GM12873 (cell line): ENCODE results near the gene KLHL11.

Source experiments
- TF ChIP-seq, protein P1 (sequence below): IDR thresholded peaks from 2 replicates; pipeline ENCODE4 v1.5.1; 2012; ENCODE audit warnings: low read depth, mild to moderate bottlenecking, moderate library complexity, low read length, control low read depth; ENCODE audit not compliant: insufficient read depth; ENCODE audit errors: missing control alignments

The KLHL11 gene

GRCh38 chr17:41837761-41838538, 27.3 kb downstream of the KLHL11 start, which contains the start of gene KLHL10:
Gene KLHL10 (plus strand): TSS chr17:41837825. CDS start chr17:41837933, 108 bp downstream.
- TF ChIP-seq, protein P1, sequence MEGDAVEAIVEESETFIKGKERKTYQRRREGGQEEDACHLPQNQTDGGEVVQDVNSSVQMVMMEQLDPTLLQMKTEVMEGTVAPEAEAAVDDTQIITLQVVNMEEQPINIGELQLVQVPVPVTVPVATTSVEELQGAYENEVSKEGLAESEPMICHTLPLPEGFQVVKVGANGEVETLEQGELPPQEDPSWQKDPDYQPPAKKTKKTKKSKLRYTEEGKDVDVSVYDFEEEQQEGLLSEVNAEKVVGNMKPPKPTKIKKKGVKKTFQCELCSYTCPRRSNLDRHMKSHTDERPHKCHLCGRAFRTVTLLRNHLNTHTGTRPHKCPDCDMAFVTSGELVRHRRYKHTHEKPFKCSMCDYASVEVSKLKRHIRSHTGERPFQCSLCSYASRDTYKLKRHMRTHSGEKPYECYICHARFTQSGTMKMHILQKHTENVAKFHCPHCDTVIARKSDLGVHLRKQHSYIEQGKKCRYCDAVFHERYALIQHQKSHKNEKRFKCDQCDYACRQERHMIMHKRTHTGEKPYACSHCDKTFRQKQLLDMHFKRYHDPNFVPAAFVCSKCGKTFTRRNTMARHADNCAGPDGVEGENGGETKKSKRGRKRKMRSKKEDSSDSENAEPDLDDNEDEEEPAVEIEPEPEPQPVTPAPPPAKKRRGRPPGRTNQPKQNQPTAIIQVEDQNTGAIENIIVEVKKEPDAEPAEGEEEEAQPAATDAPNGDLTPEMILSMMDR, result no peak

DNA sequence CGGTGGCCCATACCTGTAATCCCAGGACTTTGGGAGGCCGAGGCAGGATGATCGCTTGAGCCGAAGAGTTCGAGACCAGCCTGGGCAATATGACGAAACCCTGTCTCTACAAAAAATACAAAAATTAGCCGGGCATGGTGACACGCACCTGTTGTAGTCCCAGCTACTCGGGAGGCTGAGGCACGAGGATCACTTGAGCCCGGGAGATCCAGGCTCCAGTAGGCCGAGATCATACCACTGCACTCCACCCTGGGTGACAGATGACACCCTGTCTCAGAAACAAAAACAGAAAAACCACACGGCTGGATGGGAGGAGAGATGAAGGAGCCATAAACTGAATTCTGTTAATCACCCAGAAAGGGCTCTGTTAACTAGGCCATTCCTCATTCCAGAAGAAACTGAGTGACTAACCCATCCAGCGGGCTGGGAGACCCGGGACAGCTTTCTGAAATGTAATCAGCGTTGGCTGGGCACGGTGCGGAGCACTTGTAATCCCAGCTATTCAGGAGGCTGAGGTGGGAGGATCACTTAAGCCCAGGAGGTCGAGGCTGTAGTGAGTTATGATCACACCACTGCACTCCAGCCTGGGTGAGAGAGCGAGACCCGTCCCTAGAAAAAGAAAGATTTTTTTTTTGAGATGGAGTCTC, 28.6 kb downstream of the KLHL11 start:
- TF ChIP-seq, protein P1, result no peak

DNA sequence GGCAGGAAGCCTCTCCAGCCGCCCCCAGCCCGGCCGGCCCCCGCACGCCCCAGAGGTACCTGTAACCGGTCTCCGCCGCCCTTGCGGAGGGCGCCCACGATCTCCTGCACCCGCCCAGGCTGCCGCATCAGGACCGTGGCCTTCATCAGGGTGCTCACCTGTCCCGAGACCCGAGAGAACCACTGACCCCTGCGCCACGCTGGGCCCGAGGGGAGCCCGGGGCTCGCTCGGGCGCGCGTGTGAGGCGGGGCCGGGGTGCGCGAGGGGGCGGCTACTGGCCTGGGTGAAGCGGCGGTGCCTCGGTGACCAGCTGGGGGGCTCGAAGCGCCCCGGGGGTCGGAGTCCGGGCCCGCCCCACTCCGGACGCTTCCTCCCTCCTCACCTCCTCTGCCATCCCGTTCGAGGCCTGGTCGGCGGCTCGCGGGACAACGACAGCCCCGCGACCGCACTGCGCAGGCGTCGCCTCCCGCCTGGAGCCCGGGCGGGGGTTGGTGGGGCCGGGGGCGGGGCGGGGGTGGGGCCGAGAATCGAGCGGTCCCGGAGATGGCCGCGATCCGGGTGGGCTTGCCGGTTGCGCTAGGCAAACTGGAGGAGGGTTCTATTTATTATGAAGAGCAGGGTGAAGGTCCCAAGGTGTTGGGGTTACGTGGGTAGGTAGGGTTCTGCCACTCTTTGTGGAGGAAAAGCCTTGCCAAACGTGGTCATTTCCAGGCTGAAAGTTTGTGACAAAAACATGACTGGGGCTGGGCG, 29.2 kb downstream of the KLHL11 start, which contains the start of gene NT5C3B:
Gene NT5C3B, minus strand, starts transcription at position 433 of the 750 bp plus-strand sequence. Its CDS starts 39 bp downstream, at position 394.
- TF ChIP-seq, protein P1, result no peak

DNA sequence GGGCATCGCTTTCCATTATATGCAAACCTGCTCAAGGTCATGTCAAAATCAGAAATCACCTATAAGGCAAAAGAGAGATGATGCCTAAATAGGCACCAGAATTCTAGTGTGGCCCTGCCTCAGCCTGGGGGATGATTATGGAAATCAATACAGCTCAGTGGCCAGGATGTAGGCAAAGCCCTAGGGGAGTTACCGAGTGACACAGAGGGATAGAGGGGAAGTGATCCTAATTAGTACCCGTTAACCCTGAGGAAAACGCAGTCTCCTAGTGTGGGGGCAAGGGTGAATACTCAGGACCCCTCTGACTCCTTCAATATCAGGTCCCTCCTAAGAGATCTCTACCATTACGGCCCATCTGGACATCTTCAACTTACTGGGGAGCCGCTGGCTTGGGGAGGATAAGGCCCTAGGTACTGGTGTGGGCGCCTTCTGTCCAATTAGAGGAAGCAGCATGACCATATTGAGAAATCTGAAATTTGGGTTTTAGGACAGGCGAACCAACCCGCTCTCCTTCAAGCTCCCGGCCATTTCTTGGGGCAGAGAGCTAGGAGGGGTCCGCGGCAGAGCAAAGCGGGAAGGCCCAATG, 29.9 kb downstream of the KLHL11 start:
- TF ChIP-seq, protein P1, result no peak

GRCh38 chr17:41825175-41825845, 39.9 kb downstream of the KLHL11 start:
- TF ChIP-seq, protein P1, result no peak

DNA sequence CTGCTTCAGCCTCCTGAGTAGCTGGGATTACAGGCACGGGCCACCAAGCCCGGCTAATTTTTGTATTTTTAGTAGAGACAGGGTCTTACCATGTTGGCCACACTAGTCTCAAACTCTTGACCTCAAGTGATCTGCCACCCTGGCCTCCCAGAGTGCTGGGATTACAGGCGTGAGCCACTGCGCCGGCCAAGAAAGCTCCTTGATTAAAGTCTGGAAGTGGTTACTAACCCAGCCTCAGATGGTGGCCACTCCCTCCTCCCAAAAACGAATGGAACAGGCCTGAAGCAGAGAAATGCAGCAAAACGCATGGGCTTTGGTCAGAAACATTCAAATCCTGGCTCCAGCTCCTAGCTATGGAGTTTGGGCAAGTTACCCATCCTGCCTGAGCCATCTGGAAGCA, 41.1 kb downstream of the KLHL11 start:
- TF ChIP-seq, protein P1, result no peak
